CD4-positive, alpha-beta T cell treated with Interleukin-21 for 1 hour (primary cell): ENCODE data around the gene POU2AF2.
"Not testable (repeated sequence)": the region's sequence is repeated elsewhere in the genome, so short reads cannot be mapped to it uniquely, and the experiment has no call there.

Experiments
- DNase-seq: peaks from one replicate; pipeline ENCODE4 v3.0.0-alpha.2; 2020

POU2AF2 gene

GRCh38 chr11:111305162-111305802 is 59.8 kb downstream of the POU2AF2 start:
- no peak for DNase-seq

- no peak for DNase-seq
Measured at GRCh38 chr11:111305876-111306275, 60.4 kb downstream of the POU2AF2 start.

DNA sequence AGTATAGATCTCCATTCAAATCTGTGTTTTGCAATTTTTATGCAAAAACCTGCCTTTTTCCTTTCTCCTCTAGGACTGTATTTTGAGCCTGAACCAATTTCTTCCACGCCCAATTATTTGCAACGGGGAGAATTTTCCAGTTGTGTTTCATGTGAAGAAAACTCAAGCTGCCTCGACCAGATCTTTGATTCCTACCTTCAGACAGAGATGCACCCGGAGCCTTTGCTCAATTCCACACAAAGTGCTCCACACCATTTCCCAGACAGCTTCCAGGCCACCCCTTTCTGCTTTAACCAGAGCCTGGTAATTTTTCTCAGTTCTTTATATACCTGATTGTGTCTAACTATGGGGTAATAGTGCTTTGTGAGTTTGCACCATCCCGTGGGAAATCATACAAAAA is 60.8 kb downstream of the POU2AF2 start:
- DNase-seq: no peak

- no peak for DNase-seq
Measured at GRCh38 chr11:111307472-111308108, 62.1 kb downstream of the POU2AF2 start.

GRCh38 chr11:111308140-111308539 is 62.6 kb downstream of the POU2AF2 start:
- DNase-seq: no peak

DNA sequence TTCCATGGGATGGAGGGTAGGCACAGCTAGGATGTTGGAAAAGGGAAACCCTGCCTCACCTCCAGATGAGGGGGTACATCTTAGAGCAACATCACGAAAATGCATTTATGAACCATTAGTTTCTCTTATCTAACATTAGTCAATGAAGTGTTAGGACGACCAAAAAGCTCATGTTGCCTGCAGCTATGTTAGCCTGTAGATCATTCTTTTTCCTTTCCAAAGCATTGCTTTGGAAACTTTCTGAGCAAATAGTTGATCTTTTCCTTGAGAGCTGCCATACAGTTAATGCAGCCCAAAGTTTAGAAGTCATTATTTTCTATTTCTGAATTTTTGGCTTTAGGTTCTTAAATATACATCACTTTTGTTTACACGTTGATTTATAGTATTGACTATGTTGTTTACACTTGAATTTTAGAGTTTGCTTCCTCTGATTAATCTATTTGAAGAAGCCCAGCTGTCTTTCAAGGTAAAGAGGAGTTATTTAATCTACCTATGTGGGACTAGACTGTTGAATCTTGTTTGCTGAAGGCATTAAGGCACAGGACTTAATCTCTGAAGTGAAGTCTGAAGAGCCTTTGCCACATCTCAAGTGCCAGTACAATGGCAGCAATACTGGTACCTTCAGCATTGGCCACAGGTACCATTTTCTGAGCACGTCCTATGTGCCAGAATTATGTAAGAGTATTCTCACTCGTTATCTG is 63.8 kb downstream of the POU2AF2 start:
- DNase-seq: no peak

- DNase-seq: no peak
Measured at GRCh38 chr11:111310088-111310487, 64.6 kb downstream of the POU2AF2 start.

- DNase-seq: no peak
Measured at GRCh38 chr11:111310723-111311122, 65.2 kb downstream of the POU2AF2 start.

GRCh38 chr11:111312076-111312475 is 66.6 kb downstream of the POU2AF2 start:
- no peak for DNase-seq

GRCh38 chr11:111319296-111319695 is 73.8 kb downstream of the POU2AF2 start:
- DNase-seq: no peak

GRCh38 chr11:111320199-111320598 is 74.7 kb downstream of the POU2AF2 start:
- not testable (repeated sequence) for DNase-seq

- no peak for DNase-seq
Measured at GRCh38 chr11:111320728-111321568, 75.4 kb downstream of the POU2AF2 start.

DNA sequence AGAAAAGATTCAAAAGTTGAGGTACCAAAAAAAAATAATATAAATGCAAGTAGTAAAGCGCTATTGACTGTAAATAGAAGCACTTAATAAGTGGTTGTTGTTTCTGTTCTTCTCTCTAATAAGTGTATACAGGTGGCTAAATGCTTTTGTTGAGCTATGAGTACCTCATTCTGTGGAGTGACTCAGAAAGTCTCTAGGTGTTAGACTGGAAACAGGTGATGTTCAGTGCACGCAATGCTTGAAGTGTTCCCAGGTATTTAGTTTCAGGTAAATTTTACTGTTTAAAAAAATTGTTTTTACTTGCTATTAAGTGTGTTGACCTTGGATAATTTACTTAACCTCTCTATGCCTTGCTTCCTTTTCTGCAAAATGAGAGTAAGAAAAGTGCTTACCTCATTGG is 77.0 kb downstream of the POU2AF2 start:
- no peak for DNase-seq

GRCh38 chr11:111324277-111324720 is 78.8 kb downstream of the POU2AF2 start:
- DNase-seq: no peak

GRCh38 chr11:111325259-111325658 is 79.7 kb downstream of the POU2AF2 start:
- DNase-seq: no peak

GRCh38 chr11:111326824-111327223 is 81.3 kb downstream of the POU2AF2 start:
- DNase-seq: no peak

DNA sequence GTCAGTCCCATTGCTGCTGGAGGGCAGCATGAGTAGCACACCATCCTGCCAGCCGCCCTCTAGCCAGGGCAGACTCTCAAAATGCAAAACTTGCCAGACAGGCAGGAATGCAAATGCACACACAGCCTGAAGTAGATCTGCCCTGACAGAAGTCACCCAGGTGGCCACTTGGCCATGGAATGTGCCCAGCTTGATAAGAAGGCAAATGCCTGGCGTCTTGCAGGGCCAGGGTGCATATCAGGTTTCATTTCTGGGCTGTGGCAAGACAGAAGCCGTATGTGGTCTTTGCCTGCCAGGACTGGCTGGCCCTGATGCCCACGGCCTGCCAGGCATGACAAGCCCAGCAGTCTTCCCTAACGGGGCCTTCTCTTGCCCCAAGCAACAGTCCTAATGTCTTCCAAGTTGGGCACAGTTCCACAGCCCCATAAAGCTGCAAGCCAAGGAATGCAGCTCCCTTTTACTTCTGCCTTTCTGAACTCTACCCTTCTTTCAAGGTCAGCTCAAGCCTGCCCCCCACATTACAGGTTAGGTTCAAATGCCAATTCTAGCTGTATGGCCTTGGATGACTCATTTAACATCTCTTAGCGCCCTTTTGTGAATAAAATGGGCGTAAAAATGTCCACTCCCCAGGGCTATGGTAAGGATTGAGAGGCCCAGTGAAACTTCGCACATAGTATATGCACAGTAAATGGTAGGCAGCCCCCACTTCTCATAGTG is 82.5 kb downstream of the POU2AF2 start:
- DNase-seq: no peak

- no peak for DNase-seq
Measured at GRCh38 chr11:111329306-111330204, 84.0 kb downstream of the POU2AF2 start.

DNA sequence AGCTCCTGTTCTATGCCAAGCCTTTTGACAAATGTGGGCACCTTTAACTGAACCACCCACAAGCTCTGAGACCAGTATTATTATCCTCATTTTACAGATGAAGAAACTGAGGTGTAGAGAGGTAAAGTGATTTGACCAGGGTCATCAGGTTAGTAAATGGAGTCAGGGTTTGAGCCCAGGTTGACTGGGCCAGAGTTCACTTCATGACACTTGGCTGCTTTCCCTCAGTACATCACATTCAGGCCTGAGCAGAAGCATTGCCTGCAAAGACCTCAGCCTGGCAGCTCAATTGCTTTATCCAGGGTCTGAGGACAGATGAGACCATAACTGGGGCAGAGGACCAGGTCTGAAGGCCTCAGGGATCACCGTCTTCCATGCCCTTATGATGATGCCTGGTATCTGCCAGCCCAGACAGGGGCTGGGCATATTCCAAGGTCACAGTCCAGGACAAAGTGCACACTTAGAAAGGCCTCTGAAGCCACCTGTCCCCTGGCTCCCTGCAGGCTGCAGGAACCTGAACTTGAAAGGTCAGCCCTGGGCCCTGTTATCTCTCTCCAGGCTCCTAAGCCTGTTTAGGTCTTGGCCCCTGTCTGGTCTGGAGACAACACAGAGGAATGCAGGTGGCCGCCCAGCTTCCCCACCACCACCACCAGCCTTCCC is 84.8 kb downstream of the POU2AF2 start:
- DNase-seq: no peak

DNA sequence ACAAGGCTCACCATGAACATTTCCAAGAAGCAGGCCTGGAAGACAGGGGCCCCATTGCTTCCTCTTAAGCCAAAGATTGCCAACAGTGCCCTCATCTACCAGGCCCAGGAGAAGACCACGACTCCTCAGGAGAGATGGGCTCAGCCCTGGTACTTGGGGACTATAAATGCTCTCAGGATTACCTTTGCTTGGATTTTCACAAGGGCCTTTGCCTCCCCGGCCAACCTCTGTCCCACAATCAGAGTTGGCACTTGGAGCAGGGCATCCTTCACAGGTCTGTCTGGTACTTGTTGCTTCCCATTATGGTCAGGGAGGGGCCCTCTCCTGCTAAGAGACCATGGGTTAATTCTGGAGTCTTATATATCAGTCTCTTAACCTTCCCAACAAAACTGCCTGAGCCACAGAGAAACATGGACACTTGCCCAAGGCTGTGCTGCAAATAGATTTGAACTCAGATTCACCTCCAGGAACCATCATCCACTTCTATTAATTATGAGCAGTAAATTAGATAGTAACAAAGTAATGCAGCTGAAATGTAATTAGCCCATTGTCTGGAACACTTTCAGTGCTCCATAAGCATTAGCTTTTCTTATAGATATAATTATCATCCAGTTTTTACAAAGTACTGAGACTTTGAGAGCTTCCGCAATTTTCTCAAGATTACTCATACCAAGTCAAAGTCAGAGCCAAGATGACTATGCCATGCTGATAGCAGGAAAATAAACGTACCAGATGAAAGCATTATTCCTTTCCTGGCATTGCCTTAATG is 86.4 kb downstream of the POU2AF2 start:
- no peak for DNase-seq
